Measurements from ENCODE around the gene EIF4G3. TPM values are rescaled to one million over a fixed set of nuclear protein-coding genes. Genes with fewer than 3 reads are reported as not detected.

Gene EIF4G3
- total and polyA plus RNA-seq, 2 of the 8 experiments (the other 6 are each of a cell fraction or from before 2014, with no cell fraction given), result 47.5 to 66.6 TPM

DNA sequence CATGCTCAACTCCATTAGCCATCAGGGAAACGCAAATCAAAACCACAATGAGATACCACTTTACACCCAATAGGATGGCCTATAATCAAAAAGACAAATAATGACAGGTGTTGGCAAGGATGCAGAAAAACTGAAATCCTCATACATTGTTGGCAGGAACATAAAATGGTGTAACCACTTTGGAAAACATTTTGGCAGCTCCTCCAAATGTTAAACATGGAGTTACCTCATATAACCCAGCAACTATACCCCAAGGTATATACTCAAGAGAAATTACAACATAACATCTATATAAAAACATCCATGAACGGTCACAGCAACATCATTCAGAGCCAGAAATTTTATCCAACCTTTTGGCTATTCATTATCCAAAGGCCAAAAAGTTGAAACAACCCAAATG, 11.6 kb downstream of the EIF4G3 start:
- no peak overlapping the region for H3K18ac ChIP-seq (ENCODE audit: extremely low read depth, low read length)
- no peak overlapping the region for H3K9ac ChIP-seq (replicated peaks in 1 of 4; ENCODE audit: extremely low read depth in 1 of 4, low read depth in 3 of 4, low read length in 3 of 4)
- TF ChIP-seq CBX5 (IDR thresholded peaks at IDR 0.05; ENCODE audit: low read depth, low read length), result no peak
- TF ChIP-seq GABPA (IDR thresholded peaks at IDR 0.05; ENCODE audit: borderline replicate concordance, insufficient read depth, low read length), result no peak
- TF ChIP-seq CTBP2 (IDR thresholded peaks at IDR 0.05; ENCODE audit: borderline replicate concordance, insufficient read depth, insufficient read length, low read length), result no peak
- no peak for TF ChIP-seq JUND (IDR thresholded peaks at IDR 0.05; ENCODE audit: low read length)
- no peak for TF ChIP-seq PHF8 (conservative IDR thresholded peaks at IDR 0.05; ENCODE audit: low read depth, low read length)
- no peak for TF ChIP-seq MAX (IDR thresholded peaks at IDR 0.05)
- no peak for TF ChIP-seq TAF1 (IDR thresholded peaks at IDR 0.05; ENCODE audit: low read depth, low read length)
- no peak for TF ChIP-seq FOSL1 (IDR thresholded peaks at IDR 0.05; ENCODE audit: insufficient read depth, low read depth, low read length)
- no peak for TF ChIP-seq RXRA (IDR thresholded peaks at IDR 0.05; ENCODE audit: insufficient read depth, low read depth, low read length)
- no peak for TF ChIP-seq SIX5 (IDR thresholded peaks at IDR 0.05; ENCODE audit: low read depth, low read length)
- TF ChIP-seq BACH1 (IDR thresholded peaks at IDR 0.05; ENCODE audit: low read length), result no peak
- no peak for TF ChIP-seq POLR2AphosphoS5 (IDR thresholded peaks at IDR 0.05; ENCODE audit: low read depth, low read length)
- TF ChIP-seq E2F6 (IDR thresholded peaks at IDR 0.05), result no peak
- no peak for TF ChIP-seq BRCA1 (IDR thresholded peaks at IDR 0.05; ENCODE audit: low read depth, low read length)
- 97% methylated on average over 2 of the region's 2 CpGs; no CpG with 5 or more reads in 1 of the 2 experiments for WGBS, 2 experiments (ENCODE audit: extremely low coverage in 1 of 2, insufficient coverage in 1 of 2, insufficient read length in 1 of 2, insufficient replicate concordance in 2 of 2, low coverage in 1 of 2, low lambda C conversion rate in 2 of 2, missing lambda C conversion rate in 1 of 2)
- H3K27ac ChIP-seq (ENCODE audit: low read depth, low read length), result no peak overlapping the region
- FAIRE-seq (no peak), DNase-seq (ENCODE audit: low read depth in 1 of 2, low spot score in 2 of 2) (no peak)
- H3K27me3 ChIP-seq (replicated peaks in 1 of 4; ENCODE audit: control insufficient read depth in 3 of 4, extremely low read depth in 1 of 4, insufficient read depth in 3 of 4, low read length in 3 of 4), result no peaks in the 10 kb centered on the region
- no peak overlapping the region for H3K4me2 ChIP-seq (ENCODE audit: insufficient read depth in 1 of 2, low read depth in 2 of 2, low read length in 2 of 2)
- H2AFZ ChIP-seq (ENCODE audit: low read length), result no peak overlapping the region
- H3K23me2 ChIP-seq (ENCODE audit: low read depth, low read length), result no peaks in the 10 kb centered on the region
- no peak overlapping the region for H3K4ac ChIP-seq (replicated peaks; ENCODE audit: insufficient read length, low read depth, low read length)
- no peaks in the 10 kb centered on the region for H3K4me1 ChIP-seq (replicated peaks in 1 of 4; ENCODE audit: control insufficient read depth in 3 of 4, insufficient read depth in 4 of 4, low read length in 3 of 4)
- POLR2A ChIA-PET (ENCODE audit: partially characterized antibody), result interaction anchor here (1.3 to 1.4 kb wide), 2 partner anchors 9 to 10 kb away, joined by 3 to 4 read pairs; no protein-coding TSS in a partner anchor
- CTCF ChIA-PET (ENCODE audit: partially characterized antibody), result interaction anchor here (0.7 kb wide), 1 partner anchor 16 kb away, joined by 3 read pairs; no protein-coding TSS in a partner anchor
- peaks cover 0 to 25% (median 2%) of the 10 kb centered on the region in 4 experiments; a peak in 3 of 8 replicates for H3K36me3 ChIP-seq (ENCODE audit: control insufficient read depth in 2 of 4, insufficient read depth in 4 of 4, low read length in 3 of 4)
- H2BK12ac ChIP-seq (ENCODE audit: low read depth, low read length), result no peak overlapping the region
- H4K20me1 ChIP-seq (replicated peaks in 1 of 2; ENCODE audit: control insufficient read depth in 1 of 2, insufficient read depth in 2 of 2, low read length in 2 of 2), result peaks cover 4 to 8% of the 10 kb centered on the region in 2 experiments
- no peak overlapping the region for H4K8ac ChIP-seq (ENCODE audit: extremely low read depth, insufficient read depth, low read length)
- no peak overlapping the region for H2BK5ac ChIP-seq (ENCODE audit: low read depth, low read length)
- H3K56ac ChIP-seq (replicated peaks; ENCODE audit: insufficient read length, low read depth, low read length), result no peak overlapping the region
- H4K91ac ChIP-seq (replicated peaks; ENCODE audit: insufficient read length, low read length), result no peak overlapping the region
- H2BK20ac ChIP-seq (ENCODE audit: low read length), result no peak overlapping the region
- no peak overlapping the region for H2BK15ac ChIP-seq (ENCODE audit: low read length)
- no peak overlapping the region for H3K4me3 ChIP-seq (ENCODE audit: extremely low read depth in 1 of 4, insufficient read depth in 2 of 4, low read depth in 3 of 4, low read length in 4 of 4)
- no peak overlapping the region for H3K23ac ChIP-seq (ENCODE audit: insufficient read length)
- peaks cover 13 to 93% of the 10 kb centered on the region in 2 experiments; a peak in 3 of 4 replicates for H3K79me2 ChIP-seq (ENCODE audit: control insufficient read depth in 1 of 2, insufficient read depth in 2 of 2, low read length in 2 of 2)
- H2AK5ac ChIP-seq (ENCODE audit: low read depth, low read length), result no peak overlapping the region
- H4K5ac ChIP-seq (ENCODE audit: insufficient read length, low read depth, low read length), result no peak overlapping the region
- no peak overlapping the region for H2BK120ac ChIP-seq (replicated peaks; ENCODE audit: low read depth, low read length)
- H3K9me3 ChIP-seq (ENCODE audit: insufficient read depth in 2 of 2, low read depth in 1 of 2, low read length in 1 of 2), result no peaks in the 10 kb centered on the region
- peaks cover 5% of the 10 kb centered on the region; the same call in 1 of the 2 replicates for H3K79me1 ChIP-seq (ENCODE audit: low read depth, low read length)
- no peak overlapping the region for H3K14ac ChIP-seq (ENCODE audit: insufficient read length)
